ENCODE results near the gene WDR47. TPM values are rescaled to one million over a fixed set of nuclear protein-coding genes. Genes with fewer than 3 reads are reported as not detected.

WDR47 gene
- total and polyA plus RNA-seq, 2 of the 8 experiments (the other 6 are each of a cell fraction or from before 2014, with no cell fraction given): 1.9 to 6.7 TPM

DNA sequence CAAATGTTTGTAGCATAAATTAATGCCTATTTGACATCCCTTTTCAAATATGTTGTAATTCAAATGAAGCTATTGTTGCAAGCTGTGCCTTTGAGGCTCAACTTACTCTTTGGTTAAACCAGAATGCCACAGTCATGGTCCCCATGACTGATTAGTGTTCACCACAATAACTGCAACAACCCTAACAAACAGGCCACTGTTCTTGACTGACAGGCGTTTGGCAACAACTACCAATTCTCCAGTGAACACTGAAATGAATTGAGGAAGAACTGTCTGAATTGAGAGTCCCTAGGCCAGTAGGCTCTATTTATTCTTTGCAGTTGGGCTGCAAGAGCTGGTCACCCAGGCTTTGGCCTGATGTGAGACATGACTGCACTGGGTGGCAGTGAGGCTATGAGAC is 42.0 kb upstream of the WDR47 start:
- Histone ChIP-seq H3K79me1 (ENCODE audit: low read depth, low read length) (no peaks in the 10 kb centered on the region), H3K9ac (replicated peaks in 1 of 4; ENCODE audit: extremely low read depth in 1 of 4, low read depth in 3 of 4, low read length in 3 of 4) (no peak overlapping the region), H2AFZ (ENCODE audit: low read length) (no peak overlapping the region), H2BK15ac (ENCODE audit: low read length) (no peak overlapping the region), H3K14ac (ENCODE audit: insufficient read length) (no peak overlapping the region), H3K79me2 (ENCODE audit: control insufficient read depth in 1 of 2, insufficient read depth in 2 of 2, low read length in 2 of 2) (no peaks in the 10 kb centered on the region), H3K23me2 (ENCODE audit: low read depth, low read length) (no peaks in the 10 kb centered on the region), H3K23ac (ENCODE audit: insufficient read length) (no peak overlapping the region), H3K4ac (replicated peaks; ENCODE audit: insufficient read length, low read depth, low read length) (no peak overlapping the region), H3K18ac (ENCODE audit: extremely low read depth, low read length) (no peak overlapping the region), H3K36me3 (ENCODE audit: control insufficient read depth in 2 of 4, insufficient read depth in 4 of 4, low read length in 3 of 4) (no peaks in the 10 kb centered on the region), H3K4me2 (ENCODE audit: insufficient read depth in 1 of 2, low read depth in 2 of 2, low read length in 2 of 2) (0 out of 4 replicates have a peak overlapping the region, but pooled peaks of 1 of the 2 experiments have one; percentile 28), H2AK5ac (ENCODE audit: low read depth, low read length) (no peak overlapping the region), H3K56ac (replicated peaks; ENCODE audit: insufficient read length, low read depth, low read length) (no peak overlapping the region), H4K20me1 (replicated peaks in 1 of 2; ENCODE audit: control insufficient read depth in 1 of 2, insufficient read depth in 2 of 2, low read length in 2 of 2) (no peaks in the 10 kb centered on the region), H3K4me1 (replicated peaks in 1 of 4; ENCODE audit: control insufficient read depth in 3 of 4, insufficient read depth in 4 of 4, low read length in 3 of 4) (peaks cover 0 to 7% (median 3%) of the 10 kb centered on the region in 4 experiments; a peak in 4 of 7 replicates), H3K27me3 (replicated peaks in 1 of 4; ENCODE audit: control insufficient read depth in 3 of 4, extremely low read depth in 1 of 4, insufficient read depth in 3 of 4, low read length in 3 of 4) (no peaks in the 10 kb centered on the region), H2BK12ac (ENCODE audit: low read depth, low read length) (no peak overlapping the region; the same call in 1 of the 2 replicates), H4K91ac (replicated peaks; ENCODE audit: insufficient read length, low read length) (no peak overlapping the region), H2BK120ac (replicated peaks; ENCODE audit: low read depth, low read length) (no peak overlapping the region), H2BK5ac (ENCODE audit: low read depth, low read length) (no peak overlapping the region), H4K5ac (ENCODE audit: insufficient read length, low read depth, low read length) (no peak overlapping the region), H2BK20ac (ENCODE audit: low read length) (0 out of 2 replicates have a peak overlapping the region, but pooled peaks have one; percentile 5), H3K9me3 (ENCODE audit: insufficient read depth in 2 of 2, low read depth in 1 of 2, low read length in 1 of 2) (no peaks in the 10 kb centered on the region), H3K27ac (ENCODE audit: low read depth, low read length) (no peak overlapping the region), H3K4me3 (ENCODE audit: extremely low read depth in 1 of 4, insufficient read depth in 2 of 4, low read depth in 3 of 4, low read length in 4 of 4) (no peak overlapping the region), H4K8ac (ENCODE audit: extremely low read depth, insufficient read depth, low read length) (no peak overlapping the region)
- CTCF ChIA-PET (ENCODE audit: partially characterized antibody): interaction anchor here (1.2 to 3.1 kb wide), 4 partner anchors 16 to 123 kb away, joined by 3 to 16 read pairs (median 4); no protein-coding TSS in a partner anchor
- TF ChIP-seq, protein P1, sequence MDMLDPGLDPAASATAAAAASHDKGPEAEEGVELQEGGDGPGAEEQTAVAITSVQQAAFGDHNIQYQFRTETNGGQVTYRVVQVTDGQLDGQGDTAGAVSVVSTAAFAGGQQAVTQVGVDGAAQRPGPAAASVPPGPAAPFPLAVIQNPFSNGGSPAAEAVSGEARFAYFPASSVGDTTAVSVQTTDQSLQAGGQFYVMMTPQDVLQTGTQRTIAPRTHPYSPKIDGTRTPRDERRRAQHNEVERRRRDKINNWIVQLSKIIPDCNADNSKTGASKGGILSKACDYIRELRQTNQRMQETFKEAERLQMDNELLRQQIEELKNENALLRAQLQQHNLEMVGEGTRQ (IDR thresholded peaks at IDR 0.05; ENCODE audit: low read length): no peak
- TF ChIP-seq CBX8 (IDR thresholded peaks at IDR 0.05; ENCODE audit: borderline replicate concordance, low read depth, low read length) (no peak), TAF7 (optimal IDR thresholded peaks at IDR 0.05; ENCODE audit: borderline replicate concordance, low read depth, low read length) (no peak), KDM5A (IDR thresholded peaks at IDR 0.05; ENCODE audit: low read length) (no peak), SP4 (IDR thresholded peaks at IDR 0.05; ENCODE audit: low read length) (no peak), BCL11A (IDR thresholded peaks at IDR 0.05; ENCODE audit: low read depth in 2 of 2, low read length in 2 of 2) (no peak), JUND (IDR thresholded peaks at IDR 0.05; ENCODE audit: low read length) (no peak), SIX5 (IDR thresholded peaks at IDR 0.05; ENCODE audit: low read depth, low read length) (no peak), SRF (IDR thresholded peaks at IDR 0.05; ENCODE audit: low read depth, low read length) (no peak), HDAC6 (IDR thresholded peaks at IDR 0.05; ENCODE audit: low read depth, low read length) (no peak), NRF1 (IDR thresholded peaks at IDR 0.05; ENCODE audit: low read depth, low read length) (no peak)
- FAIRE-seq (no peak), DNase-seq (ENCODE audit: low read depth in 1 of 2, low spot score in 2 of 2) (no peak)
- POLR2A ChIA-PET (ENCODE audit: partially characterized antibody): interaction anchor here (1.5 to 11.9 kb wide), 2 partner anchors 8 to 17 kb away, joined by 6 to 99 read pairs; partner anchors contain the start of gene TAF13
- 70% methylated on average over 1 of the region's 1 CpG; no CpG with 5 or more reads in 1 of the 2 experiments for WGBS, 2 experiments (ENCODE audit: extremely low coverage in 1 of 2, insufficient coverage in 1 of 2, insufficient read length in 1 of 2, insufficient replicate concordance in 2 of 2, low coverage in 1 of 2, low lambda C conversion rate in 2 of 2, missing lambda C conversion rate in 1 of 2)
